NCI-H128 (cell line): ENCODE data around the gene PARD3B.
"Not testable (repeated sequence)": the region's sequence is repeated elsewhere in the genome, so short reads cannot be mapped to it uniquely, and the experiment has no call there.

Experiments used
- DNase-seq: peaks from one replicate; lab custom pipeline; 2025; ENCODE audit not compliant: unreplicated experiment; lab: John Stamatoyannopoulos, UW

The PARD3B gene

GRCh38 chr2:204538182-204539018 is 6.9 kb upstream of the PARD3B start:
- DNase-seq, result no peak

- DNase-seq, result no peak
Observed at GRCh38 chr2:204539019-204539385, 6.3 kb upstream of the PARD3B start.

GRCh38 chr2:204541637-204542036 is 3.6 kb upstream of the PARD3B start:
- no peak for DNase-seq

GRCh38 chr2:204542982-204543608 is 2.2 kb upstream of the PARD3B start:
- no peak for DNase-seq

GRCh38 chr2:204545861-204546735 is 823 bp downstream of the PARD3B start:
- no peak for DNase-seq

GRCh38 chr2:204550751-204551511 is 5.7 kb downstream of the PARD3B start:
- DNase-seq, result no peak

GRCh38 chr2:204551512-204551863 is 6.2 kb downstream of the PARD3B start:
- DNase-seq, result no peak

GRCh38 chr2:204557604-204558003 is 12.3 kb downstream of the PARD3B start:
- no peak for DNase-seq

- not testable (repeated sequence) for DNase-seq
Observed at GRCh38 chr2:204559358-204559757, 14.1 kb downstream of the PARD3B start.

GRCh38 chr2:204560902-204561301 is 15.6 kb downstream of the PARD3B start:
- no peak for DNase-seq

- no peak for DNase-seq
Observed at GRCh38 chr2:204561771-204562170, 16.5 kb downstream of the PARD3B start.

- no peak for DNase-seq
Observed at GRCh38 chr2:204566439-204566838, 21.2 kb downstream of the PARD3B start.

GRCh38 chr2:204570421-204570820 is 25.1 kb downstream of the PARD3B start:
- no peak for DNase-seq

- no peak for DNase-seq
Observed at GRCh38 chr2:204571041-204571440, 25.8 kb downstream of the PARD3B start.

- DNase-seq, result no peak
Observed at GRCh38 chr2:204571911-204572310, 26.6 kb downstream of the PARD3B start.

GRCh38 chr2:204573221-204573620 is 27.9 kb downstream of the PARD3B start:
- DNase-seq, result no peak

- DNase-seq, result no peak
Observed at GRCh38 chr2:204574486-204574885, 29.2 kb downstream of the PARD3B start.

- DNase-seq, result no peak
Observed at GRCh38 chr2:204575463-204575862, 30.2 kb downstream of the PARD3B start.

GRCh38 chr2:204576362-204576979 is 31.2 kb downstream of the PARD3B start:
- DNase-seq, result no peak

GRCh38 chr2:204578928-204579598 is 33.8 kb downstream of the PARD3B start:
- no peak for DNase-seq
